Activated CD8-positive, alpha-beta T cell treated with anti-CD3 and anti-CD28 coated beads for 36 hours (primary cell): ENCODE results near the gene HIBCH. TPM values are rescaled to one million over a fixed set of nuclear protein-coding genes. Genes with fewer than 3 reads are reported as not detected.

ENCODE experiments used
- ATAC-seq: fragments of 200-7000 bp; cut with Tn5 transposase; one replicate; pipeline ENCODE4 v1.10.0; 2021; ENCODE audit warnings: mild to moderate bottlenecking, moderate library complexity
- CTCF ChIA-PET: fragments of 350-600 bp; sonication (Branson Sonifier 250); formaldehyde crosslinking; loops from one replicate; lab custom pipeline; 2021; ENCODE audit warnings: antibody characterized with exemption; lab: Charles Lee
- POLR2A ChIA-PET: fragments of 350-600 bp; sonication (Branson Sonifier 250); formaldehyde crosslinking; loops from one replicate; lab custom pipeline; 2021; ENCODE audit warnings: antibody characterized with exemption; lab: Charles Lee
- DNase-seq: peaks from one replicate; pipeline ENCODE4 v3.0.0-alpha.2; 2020
- H3K27ac Mint-ChIP-seq: one replicate; pipeline ENCODE4 v1.8.0; 2021; ENCODE audit warnings: mild to moderate bottlenecking, mixed read lengths
- H3K27me3 Mint-ChIP-seq: one replicate; pipeline ENCODE4 v1.8.0; 2021; ENCODE audit warnings: mixed read lengths
- H3K36me3 Mint-ChIP-seq: one replicate; pipeline ENCODE4 v1.8.0; 2021; ENCODE audit warnings: low read depth, mixed read lengths
- H3K4me1 Mint-ChIP-seq: one replicate; pipeline ENCODE4 v1.8.0; 2021; ENCODE audit warnings: low read depth, mixed read lengths
- H3K4me3 Mint-ChIP-seq: one replicate; pipeline ENCODE4 v1.8.0; 2021; ENCODE audit warnings: mild to moderate bottlenecking, moderate library complexity, mixed read lengths
- H3K9me3 Mint-ChIP-seq: one replicate; pipeline ENCODE4 v1.8.0; 2021; ENCODE audit warnings: mixed read lengths
- intact Hi-C: fragments of 100-400 bp; cut with micrococcal nuclease; formaldehyde crosslinking; loops from one replicate; pipeline ENCODE4 v1.10.0; 2022
- total RNA-seq, 2 experiments: library from RNA; stranded (reverse); gene quantifications; one replicate each; pipeline ENCODE4 v1.2.3, GENCODE V29; 2021
- TF ChIP-seq, protein P1 (sequence below): fragments of 200-600 bp; IDR thresholded peaks from one replicate; pipeline ENCODE4 v1.8.0; 2022; ENCODE audit warnings: antibody characterized with exemption, mild to moderate bottlenecking

HIBCH gene
- total RNA-seq, 2 experiments from 2014 or later = 17.6 to 19.3 TPM

DNA sequence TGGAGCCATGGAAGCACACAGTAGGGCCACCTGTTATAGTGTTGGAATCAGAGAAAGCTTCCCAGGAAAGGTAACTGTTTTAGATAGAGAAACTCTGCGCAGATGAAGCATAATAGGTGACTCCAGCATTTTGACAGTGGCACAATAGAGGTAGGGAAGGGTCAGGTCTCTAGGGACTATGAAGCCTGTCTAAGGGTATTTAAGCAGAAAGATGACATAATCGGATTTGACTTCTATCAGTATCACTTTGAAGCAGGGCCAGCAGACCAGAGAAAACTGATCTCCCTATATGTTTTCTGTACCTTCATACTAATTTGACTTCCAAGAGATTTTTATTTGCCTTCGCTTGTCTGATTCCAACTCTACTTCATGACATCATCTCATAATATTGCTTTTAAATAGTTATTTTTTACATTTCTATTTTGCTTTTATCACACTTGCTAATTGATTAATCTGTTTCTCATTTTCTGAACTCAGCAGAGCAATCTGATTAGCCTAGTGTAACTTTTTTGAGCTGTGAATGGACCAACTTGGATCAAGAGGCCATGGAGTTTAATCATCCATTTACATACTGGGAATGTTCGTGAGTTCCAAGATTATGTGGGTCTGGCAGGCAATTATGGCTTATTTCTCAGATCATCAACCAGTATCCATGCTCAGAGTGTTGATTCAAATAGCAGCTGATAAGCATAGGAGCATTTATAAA is 8.4 kb upstream of the HIBCH start:
- ATAC-seq (no peak), DNase-seq (no peak)
- no peak overlapping the region for H3K27ac Mint-ChIP-seq
- ChIA-PET POLR2A (no interaction called here), CTCF (no interaction called here)
- H3K27me3 Mint-ChIP-seq = peaks cover 14% of the 10 kb centered on the region
- H3K9me3 Mint-ChIP-seq = no peaks in the 10 kb centered on the region
- no peaks in the 10 kb centered on the region for H3K4me1 Mint-ChIP-seq
- intact Hi-C loops = no loop called here
- no peaks in the 10 kb centered on the region for H3K36me3 Mint-ChIP-seq
- TF ChIP-seq, protein P1, sequence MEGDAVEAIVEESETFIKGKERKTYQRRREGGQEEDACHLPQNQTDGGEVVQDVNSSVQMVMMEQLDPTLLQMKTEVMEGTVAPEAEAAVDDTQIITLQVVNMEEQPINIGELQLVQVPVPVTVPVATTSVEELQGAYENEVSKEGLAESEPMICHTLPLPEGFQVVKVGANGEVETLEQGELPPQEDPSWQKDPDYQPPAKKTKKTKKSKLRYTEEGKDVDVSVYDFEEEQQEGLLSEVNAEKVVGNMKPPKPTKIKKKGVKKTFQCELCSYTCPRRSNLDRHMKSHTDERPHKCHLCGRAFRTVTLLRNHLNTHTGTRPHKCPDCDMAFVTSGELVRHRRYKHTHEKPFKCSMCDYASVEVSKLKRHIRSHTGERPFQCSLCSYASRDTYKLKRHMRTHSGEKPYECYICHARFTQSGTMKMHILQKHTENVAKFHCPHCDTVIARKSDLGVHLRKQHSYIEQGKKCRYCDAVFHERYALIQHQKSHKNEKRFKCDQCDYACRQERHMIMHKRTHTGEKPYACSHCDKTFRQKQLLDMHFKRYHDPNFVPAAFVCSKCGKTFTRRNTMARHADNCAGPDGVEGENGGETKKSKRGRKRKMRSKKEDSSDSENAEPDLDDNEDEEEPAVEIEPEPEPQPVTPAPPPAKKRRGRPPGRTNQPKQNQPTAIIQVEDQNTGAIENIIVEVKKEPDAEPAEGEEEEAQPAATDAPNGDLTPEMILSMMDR = no peak
- no peak overlapping the region for H3K4me3 Mint-ChIP-seq

DNA sequence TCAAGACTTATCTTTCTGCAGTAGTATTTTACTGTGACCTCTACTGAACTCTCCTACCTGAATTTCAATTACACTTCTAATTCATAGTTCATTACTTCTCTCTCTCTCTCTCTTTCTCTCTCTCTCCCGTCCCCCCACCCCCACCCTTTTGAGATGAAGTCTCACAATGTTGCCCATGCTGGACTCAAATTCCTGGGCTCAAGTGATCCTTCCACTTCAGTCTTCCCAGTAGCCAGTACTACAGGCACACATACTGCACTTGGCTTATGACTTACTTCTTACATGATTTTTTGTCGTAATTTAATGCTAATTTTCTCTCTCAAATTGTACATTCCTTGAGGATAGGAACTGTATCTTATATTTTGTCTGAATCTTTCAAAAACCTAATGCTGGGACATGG is 6.0 kb upstream of the HIBCH start:
- Mint-ChIP-seq H3K27me3 (peaks cover 14% of the 10 kb centered on the region), H3K36me3 (no peaks in the 10 kb centered on the region), H3K4me1 (peaks cover 6% of the 10 kb centered on the region), H3K27ac (no peak overlapping the region), H3K9me3 (no peaks in the 10 kb centered on the region), H3K4me3 (no peak overlapping the region)
- ATAC-seq = no peak
- TF ChIP-seq, protein P1 = no peak
- POLR2A ChIA-PET = interaction anchor here (1.1 kb wide), 1 partner anchor 17 kb away, joined by 3 read pairs; the partner anchor contains the start of gene INPP1
- CTCF ChIA-PET = interaction anchor here (1.0 kb wide), 1 partner anchor 10 kb away, joined by 3 read pairs; no protein-coding TSS in a partner anchor
- DNase-seq = no peak
- intact Hi-C loops = no loop called here

DNA sequence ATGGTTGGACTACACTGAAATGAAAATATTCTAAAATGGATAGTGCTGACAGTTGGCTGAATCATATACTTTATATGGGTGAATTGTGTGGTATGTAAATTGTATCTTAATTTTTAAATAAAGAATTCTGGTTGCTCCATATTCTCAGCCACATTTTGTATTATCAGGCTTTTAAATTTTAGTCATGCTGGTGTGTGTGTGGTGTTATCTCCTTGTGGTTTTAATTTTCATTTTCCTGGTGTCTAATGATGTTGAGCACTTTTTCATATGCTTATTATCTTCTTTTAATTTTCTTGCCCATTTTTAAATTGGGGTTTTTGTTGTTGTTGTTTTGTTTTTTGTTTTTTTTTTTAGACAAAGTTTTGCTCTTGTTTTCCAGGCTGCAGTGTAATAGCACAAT is 3.8 kb upstream of the HIBCH start:
- Mint-ChIP-seq H3K9me3 (no peaks in the 10 kb centered on the region), H3K27me3 (peaks cover 13% of the 10 kb centered on the region), H3K27ac (no peak overlapping the region), H3K36me3 (no peaks in the 10 kb centered on the region), H3K4me1 (peaks cover 14% of the 10 kb centered on the region), H3K4me3 (no peak overlapping the region)
- intact Hi-C loops = no loop called here
- TF ChIP-seq, protein P1 = no peak
- ATAC-seq (no peak), DNase-seq (no peak)
- CTCF ChIA-PET = interaction anchor here (1.3 kb wide), 1 partner anchor 32 kb away, joined by 3 read pairs; no protein-coding TSS in a partner anchor
- POLR2A ChIA-PET = no interaction called here

DNA sequence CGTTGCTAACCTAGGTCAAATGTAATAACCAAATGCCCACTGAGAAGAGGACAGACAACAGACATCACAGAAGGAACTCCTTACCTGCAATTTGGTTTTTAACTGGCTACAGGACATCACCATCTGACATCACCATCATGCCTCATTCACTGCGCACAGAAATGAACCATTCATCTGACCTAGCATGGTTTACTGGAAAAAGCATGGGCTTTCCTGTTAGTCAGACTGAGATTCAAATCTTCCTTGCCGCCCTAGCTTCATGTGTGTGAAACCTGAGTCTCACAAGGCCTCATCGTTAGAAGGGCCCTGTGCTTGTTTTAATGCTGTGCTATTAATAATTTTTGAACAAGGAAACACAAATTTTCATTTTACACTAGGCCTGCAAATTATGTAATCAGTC is 1.1 kb upstream of the HIBCH start:
- Mint-ChIP-seq H3K4me3 (peak overlapping the region; percentile 81), H3K9me3 (no peaks in the 10 kb centered on the region), H3K36me3 (peaks cover 1% of the 10 kb centered on the region), H3K4me1 (peaks cover 34% of the 10 kb centered on the region), H3K27ac (peak overlapping the region; percentile 88), H3K27me3 (no peaks in the 10 kb centered on the region)
- ChIA-PET POLR2A (interaction anchor here (0.6 to 3.3 kb wide), 3 partner anchors 23 to 537 kb away, joined by 3 to 13 read pairs (median 4); partner anchors contain the start of genes INPP1, ORMDL1 and PMS1), CTCF (interaction anchor here (1.0 to 2.4 kb wide), 5 partner anchors 10 to 49 kb away, joined by 3 to 14 read pairs (median 4); partner anchors contain the start of gene INPP1)
- ATAC-seq (peak; percentile 45), DNase-seq (peak; percentile 57)
- intact Hi-C loops = no loop called here
- TF ChIP-seq, protein P1 = no peak
